C4-2B (cell line): Measurements from ENCODE around the gene PLPPR3.

ENCODE experiments used
- CTCF ChIP-seq: fragments of 450-650 bp; conservative IDR thresholded peaks from 2 replicates; pipeline ENCODE4 v1.5.1; 2017; ENCODE audit warnings: mild to moderate bottlenecking
- ZFX ChIP-seq: fragments of 450-650 bp; IDR thresholded peaks from 2 replicates; pipeline ENCODE4 v1.6.1; 2017

GRCh38 chr19:843836-844545 lies 22.2 kb upstream of the PLPPR3 start:
- TF ChIP-seq CTCF (no peak), ZFX (no peak)
